WTC11 (cell line): Measurements from ENCODE around the gene CDC14C. TPM values are rescaled to one million over a fixed set of nuclear protein-coding genes. Genes with fewer than 3 reads are reported as not detected.
"Not testable (repeated sequence)": the region's sequence is repeated elsewhere in the genome, so short reads cannot be mapped to it uniquely, and the experiment has no call there.

Experiments used
- ATAC-seq: fragments of 200-7000 bp; cut with Tn5 transposase; 2 replicates; pipeline ENCODE4 v1.10.0; 2021; ENCODE audit warnings: mild to moderate bottlenecking, moderate library complexity
- CTCF ChIA-PET: fragments of 300-600 bp; sonication (Branson Sonifier 250); formaldehyde crosslinking; loops from one replicate; lab custom pipeline; 2021; ENCODE audit warnings: antibody characterized with exemption; lab: Charles Lee
- POLR2A ChIA-PET: fragments of 350-600 bp; sonication (Branson Sonifier 250); formaldehyde crosslinking; loops from one replicate; lab custom pipeline; 2021; ENCODE audit warnings: antibody characterized with exemption; lab: Charles Lee
- DNase-seq: peaks from one replicate; pipeline ENCODE4 v3.0.0; 2021; ENCODE audit warnings: low spot score
- H3K27ac Mint-ChIP-seq: 2 replicates; pipeline ENCODE4 v1.8.0; 2021; ENCODE audit warnings: mixed read lengths
- H3K27me3 Mint-ChIP-seq: 2 replicates; pipeline ENCODE4 v1.8.0; 2021; ENCODE audit warnings: low read depth, mild to moderate bottlenecking, moderate library complexity, mixed read lengths
- H3K36me3 Mint-ChIP-seq: 2 replicates; pipeline ENCODE4 v1.8.0; 2021; ENCODE audit warnings: mixed read lengths
- H3K4me1 Mint-ChIP-seq: 2 replicates; pipeline ENCODE4 v1.8.0; 2022; ENCODE audit warnings: mixed read lengths
- H3K4me3 Mint-ChIP-seq: 2 replicates; pipeline ENCODE4 v1.8.0; 2021; ENCODE audit warnings: mild to moderate bottlenecking, moderate library complexity, mixed read lengths
- H3K9me3 Mint-ChIP-seq: 2 replicates; pipeline ENCODE4 v1.8.0; 2021; ENCODE audit warnings: mixed read lengths
- AR ChIP-seq: fragments of 250-450 bp; sonication (Bioruptor Pico); IDR thresholded peaks from 2 replicates; pipeline ENCODE4 v1.9.0; 2021; ENCODE audit warnings: mild to moderate bottlenecking
- ATF3 ChIP-seq: sonication (generic); formaldehyde crosslinking; conservative IDR thresholded peaks from 2 replicates; pipeline ENCODE4 v1.8.1; 2022; ENCODE audit warnings: mild to moderate bottlenecking, missing genetic modification reagents
- EMX1 ChIP-seq: fragments of 250-450 bp; sonication (Bioruptor Pico); IDR thresholded peaks from 2 replicates; pipeline ENCODE4 v1.8.0; 2021; ENCODE audit warnings: mild to moderate bottlenecking
- FOXP1 ChIP-seq: sonication (generic); formaldehyde crosslinking; IDR thresholded peaks from 2 replicates; pipeline ENCODE4 v1.8.0; 2022; ENCODE audit warnings: missing genetic modification reagents, mild to moderate bottlenecking, moderate library complexity, borderline replicate concordance
- HMGA2 ChIP-seq: fragments of 250-450 bp; sonication (Bioruptor Pico); IDR thresholded peaks from 2 replicates; pipeline ENCODE4 v1.4.0; 2021; ENCODE audit warnings: mild to moderate bottlenecking, moderate library complexity
- HMGXB4 ChIP-seq: sonication (generic); formaldehyde crosslinking; IDR thresholded peaks from 2 replicates; pipeline ENCODE4 v1.8.1; 2023; ENCODE audit warnings: mild to moderate bottlenecking, moderate library complexity, missing genetic modification reagents
- KAT7 ChIP-seq: sonication (generic); formaldehyde crosslinking; IDR thresholded peaks from 2 replicates; pipeline ENCODE4 v1.8.1; 2023; ENCODE audit warnings: missing genetic modification reagents, mild to moderate bottlenecking, borderline replicate concordance
- OVOL2 ChIP-seq: fragments of 250-450 bp; sonication (Bioruptor Pico); IDR thresholded peaks from 2 replicates; pipeline ENCODE4 v1.9.0; 2021; ENCODE audit warnings: mild to moderate bottlenecking, borderline replicate concordance
- RORB ChIP-seq: fragments of 250-450 bp; sonication (Bioruptor Pico); IDR thresholded peaks from 2 replicates; pipeline ENCODE4 v1.9.0; 2021; ENCODE audit warnings: mild to moderate bottlenecking
- STAT6 ChIP-seq: sonication (generic); formaldehyde crosslinking; conservative IDR thresholded peaks from 2 replicates; pipeline ENCODE4 v1.8.1; 2023; ENCODE audit warnings: mild to moderate bottlenecking, low read depth, missing genetic modification reagents, moderate library complexity
- TEAD4 ChIP-seq: sonication (generic); formaldehyde crosslinking; IDR thresholded peaks from 2 replicates; pipeline ENCODE4 v1.8.0; 2022; ENCODE audit warnings: mild to moderate bottlenecking, missing genetic modification reagents
- ZNF121 ChIP-seq: sonication (generic); formaldehyde crosslinking; IDR thresholded peaks from 2 replicates; pipeline ENCODE4 v1.8.0; 2023; ENCODE audit warnings: missing genetic modification reagents
- ZNF232 ChIP-seq: sonication (generic); formaldehyde crosslinking; IDR thresholded peaks from 2 replicates; pipeline ENCODE4 v1.8.0; 2022; ENCODE audit warnings: mild to moderate bottlenecking, missing genetic modification reagents
- ZNF263 ChIP-seq: sonication (generic); formaldehyde crosslinking; IDR thresholded peaks from 2 replicates; pipeline ENCODE4 v1.8.1; 2022; ENCODE audit warnings: low read depth, mild to moderate bottlenecking, moderate library complexity, missing genetic modification reagents
- ZNF425 ChIP-seq: fragments of 250-450 bp; sonication (Bioruptor Pico); conservative IDR thresholded peaks from 2 replicates; pipeline ENCODE4 v1.9.0; 2021; ENCODE audit warnings: mild to moderate bottlenecking
- ZNF671 ChIP-seq: fragments of 250-450 bp; sonication (Bioruptor Pico); IDR thresholded peaks from 2 replicates; pipeline ENCODE4 v1.8.0; 2021; ENCODE audit warnings: mild to moderate bottlenecking
- total RNA-seq: library from RNA; stranded (reverse); gene quantifications from 3 replicates; pipeline ENCODE4 v1.2.3, GENCODE V29; 2021
- TF ChIP-seq, protein P1 (sequence below): sonication (generic); formaldehyde crosslinking; IDR thresholded peaks from 2 replicates; pipeline ENCODE4 v1.8.1; 2023; ENCODE audit warnings: mild to moderate bottlenecking, missing genetic modification reagents, moderate library complexity
- TF ChIP-seq, protein P2 (sequence below): fragments of 250-450 bp; sonication (Bioruptor Pico); IDR thresholded peaks from 2 replicates; pipeline ENCODE4 v1.9.0; 2021; ENCODE audit warnings: moderate library complexity, mild to moderate bottlenecking, inconsistent platforms, borderline replicate concordance

The CDC14C gene
- total RNA-seq, 1 experiment from 2014 or later = 0.07 TPM

DNA sequence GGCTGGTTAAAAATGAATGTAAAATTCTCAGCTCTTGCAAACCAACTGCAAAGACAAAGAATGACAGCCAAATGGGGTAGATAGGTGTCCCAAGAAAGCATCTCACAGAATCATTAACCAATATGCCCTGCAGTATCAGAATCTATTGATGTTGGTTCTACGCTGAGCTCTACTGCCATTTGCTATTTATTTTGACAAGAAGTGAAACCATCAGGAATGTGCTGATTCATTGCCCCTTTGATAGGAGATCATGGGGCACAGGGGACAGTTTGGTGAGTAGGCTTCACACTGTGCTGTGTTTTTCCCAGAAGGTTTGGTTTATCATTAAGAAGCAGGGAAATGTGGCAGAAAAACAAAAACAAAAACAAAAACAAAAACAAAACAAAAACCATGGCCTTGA lies 19.4 kb upstream of the CDC14C start:
- H3K27ac Mint-ChIP-seq = no peak overlapping the region
- H3K4me3 Mint-ChIP-seq = no peak overlapping the region
- DNase-seq (no peak), ATAC-seq (no peak)
- no peaks in the 10 kb centered on the region for H3K27me3 Mint-ChIP-seq
- ChIA-PET CTCF (no interaction called here), POLR2A (no interaction called here)
- no peak for TF ChIP-seq RORB (CRISPR knock-in tag)
- TF ChIP-seq HMGA2 = no peak
- no peak for TF ChIP-seq ZNF232
- TF ChIP-seq, protein P1, sequence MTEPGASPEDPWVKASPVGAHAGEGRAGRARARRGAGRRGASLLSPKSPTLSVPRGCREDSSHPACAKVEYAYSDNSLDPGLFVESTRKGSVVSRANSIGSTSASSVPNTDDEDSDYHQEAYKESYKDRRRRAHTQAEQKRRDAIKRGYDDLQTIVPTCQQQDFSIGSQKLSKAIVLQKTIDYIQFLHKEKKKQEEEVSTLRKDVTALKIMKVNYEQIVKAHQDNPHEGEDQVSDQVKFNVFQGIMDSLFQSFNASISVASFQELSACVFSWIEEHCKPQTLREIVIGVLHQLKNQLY (CRISPR knock-in tag) = no peak
- TF ChIP-seq ZNF121 (CRISPR knock-in tag) = no peak
- no peak for TF ChIP-seq AR (CRISPR knock-in tag)
- TF ChIP-seq EMX1 = no peak
- TF ChIP-seq FOXP1 (CRISPR knock-in tag) = no peak
- TF ChIP-seq ATF3 (CRISPR knock-in tag) = no peak
- no peak for TF ChIP-seq OVOL2
- no peak for TF ChIP-seq HMGXB4 (CRISPR knock-in tag)
- TF ChIP-seq, protein P2, sequence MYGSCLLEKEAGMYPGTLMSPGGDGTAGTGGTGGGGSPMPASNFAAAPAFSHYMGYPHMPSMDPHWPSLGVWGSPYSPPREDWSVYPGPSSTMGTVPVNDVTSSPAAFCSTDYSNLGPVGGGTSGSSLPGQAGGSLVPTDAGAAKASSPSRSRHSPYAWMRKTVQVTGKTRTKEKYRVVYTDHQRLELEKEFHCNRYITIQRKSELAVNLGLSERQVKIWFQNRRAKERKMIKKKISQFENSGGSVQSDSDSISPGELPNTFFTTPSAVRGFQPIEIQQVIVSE = no peak
- no peak for TF ChIP-seq ZNF425 (CRISPR knock-in tag)
- TF ChIP-seq ZNF671 = no peak
- no peak for TF ChIP-seq KAT7 (CRISPR knock-in tag)
- TF ChIP-seq STAT6 (CRISPR knock-in tag) = no peak
- TF ChIP-seq ZNF263 (CRISPR knock-in tag) = no peak
- no peak for TF ChIP-seq TEAD4 (CRISPR knock-in tag)
- peaks cover 41% of the 10 kb centered on the region for H3K9me3 Mint-ChIP-seq
- H3K4me1 Mint-ChIP-seq = no peaks in the 10 kb centered on the region
- H3K36me3 Mint-ChIP-seq = peaks cover 14% of the 10 kb centered on the region

DNA sequence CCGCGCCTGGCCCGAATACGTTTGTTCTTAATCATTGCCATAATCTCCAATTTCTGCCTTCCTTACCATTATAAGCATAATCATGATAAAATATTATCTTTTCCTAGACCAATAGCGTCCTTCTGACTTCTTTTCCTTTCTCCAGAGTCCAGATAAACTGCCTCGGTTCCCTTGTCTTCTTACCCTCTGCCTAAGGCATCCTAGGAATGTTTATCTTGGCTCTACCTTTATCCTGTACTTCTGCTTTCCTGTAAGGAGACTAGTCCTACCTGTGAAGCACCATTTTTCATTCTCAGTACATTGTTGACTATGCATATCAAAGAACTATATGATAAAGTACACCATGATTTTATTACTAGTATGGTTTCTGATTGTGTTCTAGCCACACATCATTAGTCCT lies 18.7 kb upstream of the CDC14C start:
- H3K36me3 Mint-ChIP-seq = peaks cover 18% of the 10 kb centered on the region

GRCh38 chr7:48909887-48910286 lies 14.5 kb upstream of the CDC14C start:
- H3K27me3 Mint-ChIP-seq, DNase-seq, H3K27ac Mint-ChIP-seq, POLR2A ChIA-PET, ATAC-seq, CTCF ChIA-PET, H3K4me3 Mint-ChIP-seq, H3K4me1 Mint-ChIP-seq: not testable (repeated sequence)
- Mint-ChIP-seq H3K9me3 (peaks cover 48% of the 10 kb centered on the region), H3K36me3 (peaks cover 36% of the 10 kb centered on the region)

More for the DNA sequence above, 18.7 kb upstream of the CDC14C start:
- H3K27me3 Mint-ChIP-seq, ATAC-seq, H3K4me3 Mint-ChIP-seq, DNase-seq, POLR2A ChIA-PET, H3K27ac Mint-ChIP-seq, H3K4me1 Mint-ChIP-seq, CTCF ChIA-PET: not testable (repeated sequence)
- H3K9me3 Mint-ChIP-seq = peaks cover 48% of the 10 kb centered on the region
